A673 (cell line): ENCODE results near the gene SPSB4.

Experiments used
- CTCF ChIP-seq: fragments of 300-800, 200-600 bp; sonication (generic); conservative IDR thresholded peaks from 2 replicates; pipeline ENCODE4 v1.5.1; 2017; ENCODE audit warnings: low read depth, mild to moderate bottlenecking, antibody characterized with exemption, low read length, moderate library complexity, mixed read lengths
- EZH2 ChIP-seq: fragments of 200-600 bp; sonication (generic); IDR thresholded peaks from 2 replicates; pipeline ENCODE4 v1.6.1; 2017; ENCODE audit warnings: borderline replicate concordance, low read depth, mild to moderate bottlenecking, mixed read lengths, antibody characterized with exemption, low read length; ENCODE audit not compliant: poor library complexity, severe bottlenecking

- TF ChIP-seq CTCF (no peak), EZH2 (no peak)
Observed at GRCh38 chr3:141125351-141125750, 74.2 kb downstream of the SPSB4 start.
